Keratinocyte (primary cell): ENCODE measurements around the gene RHOXF2B. TPM values are rescaled to one million over a fixed set of nuclear protein-coding genes. Genes with fewer than 3 reads are reported as not detected.

Experiments
- DNase-seq: peaks from one replicate; pipeline ENCODE4 v3.0.0-alpha.2; 2011; ENCODE audit warnings: low read depth, missing footprints, low spot score
- FAIRE-seq: peaks from 2 replicates; lab custom pipeline; 2011; peaks lifted over from hg19 to GRCh38; lab: Jason Lieb, UNC
- H2AFZ ChIP-seq: 2 replicates; pipeline ENCODE4 v1.6.0; 2012; ENCODE audit warnings: low read length, control low read depth, inconsistent platforms; ENCODE audit not compliant: control insufficient read depth
- H3K27ac ChIP-seq: 2 replicates; pipeline ENCODE4 v1.5.1; 2011; ENCODE audit warnings: low read length; ENCODE audit not compliant: control insufficient read depth, insufficient read depth
- H3K27me3 ChIP-seq: 3 replicates; pipeline ENCODE4 v1.6.0; 2011; ENCODE audit warnings: low read length; ENCODE audit not compliant: control insufficient read depth, insufficient read depth; ENCODE audit errors: extremely low read depth
- H3K36me3 ChIP-seq, 2 experiments: 2 replicates in 1 of 2; 3 replicates in 1 of 2; pipeline ENCODE4 v1.5.1; 2011; ENCODE audit warnings: low read length in 2 of 2, mild to moderate bottlenecking in 1 of 2; ENCODE audit not compliant: control insufficient read depth in 2 of 2, insufficient read depth in 2 of 2; ENCODE audit errors: extremely low read depth in 1 of 2
- H3K4me1 ChIP-seq: 3 replicates; pipeline ENCODE4 v1.5.1; 2011; ENCODE audit warnings: low read length; ENCODE audit not compliant: control insufficient read depth, insufficient read depth; ENCODE audit errors: extremely low read depth
- H3K4me2 ChIP-seq: 3 replicates; pipeline ENCODE4 v1.6.0; 2011; ENCODE audit warnings: low read depth, low read length; ENCODE audit not compliant: control insufficient read depth, insufficient read depth; ENCODE audit errors: extremely low read depth
- H3K4me3 ChIP-seq, 3 experiments: fragments of 200-600 bp in 1 of 3; sonication (generic) in 1 of 3; 2 replicates in 2 of 3; 3 replicates in 1 of 3; pipeline ENCODE4 v1.5.1; 2011 to 2016; ENCODE audit warnings: low read length in 3 of 3, mild to moderate bottlenecking in 3 of 3, control low read depth in 2 of 3, inconsistent platforms in 1 of 3, low read depth in 1 of 3, mixed read lengths in 1 of 3, mixed run types in 1 of 3, moderate library complexity in 1 of 3; ENCODE audit not compliant: control insufficient read depth in 2 of 3, insufficient read depth in 2 of 3; ENCODE audit errors: extremely low read depth in 1 of 3
- H3K79me2 ChIP-seq: 2 replicates; pipeline ENCODE4 v1.6.0; 2012; ENCODE audit warnings: low read length; ENCODE audit not compliant: control insufficient read depth, insufficient read depth
- H3K9ac ChIP-seq: 3 replicates; pipeline ENCODE4 v1.6.0; 2011; ENCODE audit warnings: low read length; ENCODE audit not compliant: control insufficient read depth, insufficient read depth; ENCODE audit errors: extremely low read depth
- H3K9me1 ChIP-seq: 3 replicates; pipeline ENCODE4 v1.6.0; 2011; ENCODE audit warnings: low read length; ENCODE audit not compliant: control insufficient read depth, insufficient read depth; ENCODE audit errors: extremely low read depth
- H3K9me3 ChIP-seq: 2 replicates; pipeline ENCODE4 v1.5.1; 2012; ENCODE audit warnings: low read depth, low read length; ENCODE audit not compliant: control insufficient read depth
- H4K20me1 ChIP-seq: 3 replicates; pipeline ENCODE4 v1.6.0; 2011; ENCODE audit warnings: low read length; ENCODE audit not compliant: control insufficient read depth, insufficient read depth; ENCODE audit errors: extremely low read depth
- CTCF ChIP-seq, 3 experiments: IDR thresholded peaks in 1 of 3; conservative IDR thresholded peaks in 1 of 3; optimal IDR thresholded peaks in 1 of 3; 2 replicates in 2 of 3; 3 replicates in 1 of 3; pipeline versions ENCODE3 to v1.5.1; 2011; ENCODE audit warnings: low read length in 3 of 3, mild to moderate bottlenecking in 3 of 3, moderate library complexity in 2 of 3, control low read depth in 1 of 3, inconsistent platforms in 1 of 3; ENCODE audit not compliant: insufficient read depth in 2 of 3; ENCODE audit errors: extremely low read depth in 1 of 3
- EZH2 ChIP-seq: IDR thresholded peaks from one replicate; pipeline ENCODE4 v1.6.1; 2012; ENCODE audit warnings: inconsistent platforms, mild to moderate bottlenecking, low read length, moderate library complexity
- dilution Hi-C: fragments of 300-500 bp; cut with MboI; formaldehyde crosslinking; loops from one replicate; pipeline ENCODE4 v1.7.0; 2020; ENCODE audit warnings: low sequenced_read_pairs; ENCODE audit not compliant: extremely low pct_ligation_motif_present
- polyA plus RNA-seq, 5 experiments: library from polyadenylated mRNA; depleted of rRNA in 3 of 5; stranded (reverse) in 3 of 5; stranded (forward) in 1 of 5; unstranded in 1 of 5; fragments of >200 nt; gene quantifications; 1 replicate in 1 of 5; 2 replicates in 3 of 5; 3 replicates in 1 of 5; pipeline versions ENCODE4 v1.2.1 to v1.2.3, GENCODE V29; 2011 to 2012; ENCODE audit warnings: missing spikeins in 2 of 5, low read depth in 1 of 5, low replicate concordance in 1 of 5

Gene RHOXF2B
- polyA plus RNA-seq, 1 donor (not counting 4 experiments of a cell fraction or from before 2014, with no cell fraction given): 0.03 TPM

DNA sequence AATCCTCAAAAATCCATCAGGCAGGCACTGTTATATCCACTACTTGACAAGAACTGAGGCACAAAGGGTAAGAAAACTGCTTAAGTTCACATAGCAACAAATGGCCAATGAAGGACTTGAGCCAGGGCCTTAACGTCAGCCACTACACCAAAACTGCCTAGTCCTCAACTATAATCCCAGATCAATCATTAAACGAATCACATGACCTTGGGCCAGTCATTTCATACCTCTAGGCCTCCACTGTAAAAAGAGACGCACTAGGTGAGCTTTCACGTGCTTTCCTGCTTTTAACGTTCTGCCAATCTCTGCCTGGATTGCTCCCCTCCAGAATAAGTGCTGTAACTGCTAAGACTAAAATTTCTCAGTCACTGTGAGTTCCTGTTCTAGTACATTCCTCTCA lies 54.7 kb downstream of the RHOXF2B start:
- no peaks in the 10 kb centered on the region for H3K27me3 ChIP-seq
- no peak overlapping the region for H3K4me2 ChIP-seq
- no peaks in the 10 kb centered on the region for H4K20me1 ChIP-seq
- no peak overlapping the region for H3K9ac ChIP-seq
- H3K9me3 ChIP-seq: no peaks in the 10 kb centered on the region
- no peak overlapping the region for H3K4me3 ChIP-seq
- dilution Hi-C loops: no loop called here
- DNase-seq (no peak), FAIRE-seq (no peak)
- H3K4me1 ChIP-seq: no peaks in the 10 kb centered on the region
- H3K9me1 ChIP-seq: no peaks in the 10 kb centered on the region
- no peak overlapping the region for H2AFZ ChIP-seq
- H3K27ac ChIP-seq: no peak overlapping the region
- no peaks in the 10 kb centered on the region for H3K36me3 ChIP-seq
- H3K79me2 ChIP-seq: no peaks in the 10 kb centered on the region
- no peak for TF ChIP-seq EZH2
- no peak for TF ChIP-seq CTCF (optimal IDR thresholded peaks at IDR 0.05 in 1 of 3, IDR thresholded peaks at IDR 0.05 in 1 of 3, conservative IDR thresholded peaks at IDR 0.05 in 1 of 3; ENCODE audit: extremely low read depth in 1 of 3, insufficient read depth in 2 of 3, low read length in 3 of 3)

Other genes with a start within 250 kb of the RHOXF2B start
- 4.9 to 9.5 TPM (median 7.2 TPM) in 3 replicates for gene UPF3B, start 224.7 kb downstream of the RHOXF2B start, polyA plus RNA-seq
- gene RNF113A, start 206.0 kb downstream of the RHOXF2B start, polyA plus RNA-seq: 8.4 to 11.6 TPM (median 10.5 TPM) in 3 replicates
- gene NDUFA1, start 205.9 kb downstream of the RHOXF2B start, polyA plus RNA-seq: 150 to 282 TPM (median 207 TPM) in 3 replicates
- not detected in 3 replicates for gene AKAP14, start 181.8 kb downstream of the RHOXF2B start, polyA plus RNA-seq
- 2.3 to 4.6 TPM (median 3.1 TPM) in 3 replicates for gene NKAP, start 133.9 kb downstream of the RHOXF2B start, polyA plus RNA-seq
- gene RHOXF1, start 38.2 kb upstream of the RHOXF2B start, polyA plus RNA-seq: not detected in 3 replicates
- gene RHOXF2, start 80.9 kb upstream of the RHOXF2B start, polyA plus RNA-seq: not detected in 3 replicates
- gene ZBTB33, start 173.1 kb upstream of the RHOXF2B start, polyA plus RNA-seq: 7.3 to 13.4 TPM (median 10.2 TPM) in 3 replicates
- 0.02 to 0.03 TPM in 2 of 3 replicates, not detected in the other for gene TMEM255A, start 233.8 kb upstream of the RHOXF2B start, polyA plus RNA-seq